H1 (cell line): ENCODE results near the gene NDUFS7. TPM values are rescaled to one million over a fixed set of nuclear protein-coding genes. Genes with fewer than 3 reads are reported as not detected.

Experiments used
- CTCF ChIA-PET: fragments of 300-600 bp; sonication (Branson Sonifier 250); formaldehyde crosslinking; loops from one replicate; lab custom pipeline; 2021; ENCODE audit not compliant: partially characterized antibody; lab: Charles Lee
- POLR2A ChIA-PET: fragments of 300-600 bp; sonication (Branson Sonifier 250); formaldehyde crosslinking; loops from one replicate; lab custom pipeline; 2021; ENCODE audit warnings: inconsistent platforms; ENCODE audit not compliant: partially characterized antibody; lab: Charles Lee
- DNase-seq, 2 experiments: peaks; one replicate each; pipeline versions ENCODE4 v3.0.0 to v3.0.0-alpha.2; 2010 to 2022; ENCODE audit warnings: low spot score in 2 of 2, low read depth in 1 of 2, mixed read lengths in 1 of 2
- FAIRE-seq: peaks from 2 replicates; lab custom pipeline; 2011; peaks lifted over from hg19 to GRCh38; lab: Jason Lieb, UNC
- H2AFZ ChIP-seq: 2 replicates; pipeline ENCODE4 v1.8.1; 2012; ENCODE audit warnings: low read length, inconsistent platforms
- H2AK5ac ChIP-seq: 2 replicates; pipeline ENCODE4 v1.6.1; 2013; ENCODE audit warnings: low read depth, low read length
- H2BK120ac ChIP-seq: replicated peaks from 2 replicates; pipeline ENCODE3; 2013; ENCODE audit warnings: low read depth, low read length, inconsistent platforms
- H2BK12ac ChIP-seq: 2 replicates; pipeline ENCODE4 v1.6.1; 2013; ENCODE audit warnings: low read depth, low read length
- H2BK15ac ChIP-seq: 2 replicates; pipeline ENCODE4 v1.6.1; 2013; ENCODE audit warnings: low read length
- H2BK20ac ChIP-seq: 2 replicates; pipeline ENCODE4 v1.6.1; 2013; ENCODE audit warnings: low read length
- H2BK5ac ChIP-seq: 2 replicates; pipeline ENCODE4 v1.6.1; 2013; ENCODE audit warnings: low read depth, low read length
- H3K14ac ChIP-seq: 2 replicates; pipeline ENCODE4 v1.6.1; 2013; ENCODE audit warnings: inconsistent platforms; ENCODE audit not compliant: insufficient read length
- H3K18ac ChIP-seq: 2 replicates; pipeline ENCODE4 v1.6.1; 2013; ENCODE audit warnings: low read length; ENCODE audit errors: extremely low read depth
- H3K23ac ChIP-seq: 2 replicates; pipeline ENCODE4 v1.6.1; 2013; ENCODE audit warnings: inconsistent platforms; ENCODE audit not compliant: insufficient read length
- H3K23me2 ChIP-seq: 2 replicates; pipeline ENCODE4 v1.6.1; 2013; ENCODE audit warnings: low read depth, low read length
- H3K27ac ChIP-seq: 2 replicates; pipeline ENCODE4 v1.6.1; 2011; ENCODE audit warnings: low read depth, low read length, inconsistent platforms
- H3K27me3 ChIP-seq, 4 experiments: replicated peaks in 1 of 4; 1 replicate in 1 of 4; 2 replicates in 3 of 4; pipeline versions ENCODE4 v1.6.1 to v1.8.1; 2011 to 2013; ENCODE audit warnings: low read length in 3 of 4, mild to moderate bottlenecking in 3 of 4, inconsistent platforms in 2 of 4, mixed read lengths in 2 of 4, moderate library complexity in 1 of 4; ENCODE audit not compliant: control insufficient read depth in 3 of 4, insufficient read depth in 3 of 4; ENCODE audit errors: extremely low read depth in 1 of 4
- H3K36me3 ChIP-seq, 4 experiments: 2 replicates each; pipeline versions ENCODE4 v1.6.1 to v1.8.1; 2011 to 2013; ENCODE audit warnings: mild to moderate bottlenecking in 4 of 4, low read length in 3 of 4, moderate library complexity in 2 of 4, control low read depth in 1 of 4, inconsistent platforms in 1 of 4; ENCODE audit not compliant: insufficient read depth in 4 of 4, control insufficient read depth in 2 of 4
- H3K4ac ChIP-seq: replicated peaks from 2 replicates; pipeline ENCODE3; 2013; ENCODE audit warnings: low read length, low read depth, mixed read lengths, inconsistent platforms; ENCODE audit not compliant: insufficient read length
- H3K4me1 ChIP-seq, 4 experiments: replicated peaks in 1 of 4; 1 replicate in 1 of 4; 2 replicates in 3 of 4; pipeline versions ENCODE4 v1.6.1 to v1.8.1; 2011 to 2013; ENCODE audit warnings: low read length in 3 of 4, inconsistent platforms in 2 of 4, mixed read lengths in 1 of 4; ENCODE audit not compliant: insufficient read depth in 4 of 4, control insufficient read depth in 3 of 4
- H3K4me2 ChIP-seq, 2 experiments: 2 replicates each; pipeline versions ENCODE4 v1.6.1 to v1.8.1; 2011 to 2013; ENCODE audit warnings: low read depth in 2 of 2, low read length in 2 of 2, control low read depth in 1 of 2, inconsistent platforms in 1 of 2, mild to moderate bottlenecking in 1 of 2; ENCODE audit not compliant: insufficient read depth in 1 of 2
- H3K4me3 ChIP-seq, 4 experiments: fragments of 200-600, 300-600 bp in 1 of 4; sonication (generic), shearing (Covaris generic), sonication (Bioruptor Twin) in 1 of 4; 2 replicates each; pipeline versions ENCODE4 v1.5.1 to v1.8.1; 2011 to 2016; ENCODE audit warnings: low read length in 4 of 4, low read depth in 3 of 4, control low read depth in 2 of 4, inconsistent platforms in 2 of 4, mild to moderate bottlenecking in 2 of 4, mixed read lengths in 1 of 4, moderate library complexity in 1 of 4; ENCODE audit not compliant: insufficient read depth in 2 of 4; ENCODE audit errors: extremely low read depth in 1 of 4
- H3K56ac ChIP-seq: replicated peaks from 2 replicates; pipeline ENCODE3; 2013; ENCODE audit warnings: low read depth, mild to moderate bottlenecking, mixed read lengths, low read length, inconsistent platforms; ENCODE audit not compliant: insufficient read length
- H3K79me1 ChIP-seq: 2 replicates; pipeline ENCODE4 v1.6.1; 2013; ENCODE audit warnings: low read depth, low read length, control low read depth
- H3K79me2 ChIP-seq, 2 experiments: 2 replicates each; pipeline versions ENCODE4 v1.6.1 to v1.8.1; 2012 to 2013; ENCODE audit warnings: low read length in 2 of 2, mild to moderate bottlenecking in 2 of 2, inconsistent platforms in 1 of 2; ENCODE audit not compliant: insufficient read depth in 2 of 2, control insufficient read depth in 1 of 2
- H3K9ac ChIP-seq, 4 experiments: replicated peaks in 1 of 4; 1 replicate in 1 of 4; 2 replicates in 3 of 4; pipeline versions ENCODE4 v1.6.1 to v1.8.1; 2011 to 2013; ENCODE audit warnings: low read depth in 3 of 4, low read length in 3 of 4, control low read depth in 2 of 4, mild to moderate bottlenecking in 2 of 4, moderate library complexity in 2 of 4, inconsistent platforms in 1 of 4; ENCODE audit errors: extremely low read depth in 1 of 4
- H3K9me3 ChIP-seq, 2 experiments: 2 replicates each; pipeline versions ENCODE4 v1.6.1 to v1.8.1; 2012 to 2013; ENCODE audit warnings: mild to moderate bottlenecking in 2 of 2, moderate library complexity in 2 of 2, control low read depth in 1 of 2, inconsistent platforms in 1 of 2, low read depth in 1 of 2, low read length in 1 of 2, mixed read lengths in 1 of 2; ENCODE audit not compliant: insufficient read depth in 2 of 2
- H4K20me1 ChIP-seq, 2 experiments: replicated peaks in 1 of 2; 2 replicates each; pipeline versions ENCODE3 to v1.8.1; 2011 to 2013; ENCODE audit warnings: inconsistent platforms in 2 of 2, low read length in 2 of 2, mild to moderate bottlenecking in 1 of 2; ENCODE audit not compliant: insufficient read depth in 2 of 2, control insufficient read depth in 1 of 2
- H4K5ac ChIP-seq: 2 replicates; pipeline ENCODE4 v1.6.1; 2013; ENCODE audit warnings: low read length, low read depth, mixed read lengths, inconsistent platforms; ENCODE audit not compliant: insufficient read length
- H4K8ac ChIP-seq: 2 replicates; pipeline ENCODE4 v1.8.0; 2013; ENCODE audit warnings: mild to moderate bottlenecking, moderate library complexity, low read length, inconsistent platforms; ENCODE audit not compliant: insufficient read depth; ENCODE audit errors: extremely low read depth
- H4K91ac ChIP-seq: replicated peaks from 2 replicates; pipeline ENCODE3; 2013; ENCODE audit warnings: low read length, mixed read lengths, inconsistent platforms; ENCODE audit not compliant: insufficient read length
- ASH2L ChIP-seq: fragments of 200-600, 300-600 bp; sonication (generic); IDR thresholded peaks from one replicate; pipeline ENCODE4 v1.7.1; 2017; ENCODE audit warnings: low read length
- ATF3 ChIP-seq: IDR thresholded peaks from 2 replicates; pipeline ENCODE4 v1.6.1; 2011; ENCODE audit warnings: low read depth, mild to moderate bottlenecking, low read length; ENCODE audit not compliant: insufficient read depth
- CHD2 ChIP-seq: IDR thresholded peaks from 2 replicates; pipeline ENCODE4 v1.6.1; 2012; ENCODE audit warnings: low read length, improper control_type of control experiment
- CTBP2 ChIP-seq: IDR thresholded peaks from 2 replicates; pipeline ENCODE4 v1.7.0; 2011; ENCODE audit warnings: borderline replicate concordance, mild to moderate bottlenecking, moderate library complexity, mixed read lengths, low read length; ENCODE audit not compliant: insufficient read depth, insufficient read length
- JUND ChIP-seq: IDR thresholded peaks from 2 replicates; pipeline ENCODE4 v1.6.1; 2011; ENCODE audit warnings: mild to moderate bottlenecking, improper control_type of control experiment, low read length
- SIRT6 ChIP-seq: IDR thresholded peaks from one replicate; pipeline ENCODE4 v1.7.1; 2012; ENCODE audit warnings: low read length, inconsistent platforms
- SIX5 ChIP-seq: IDR thresholded peaks from 2 replicates; pipeline ENCODE4 v1.6.1; 2011; ENCODE audit warnings: mild to moderate bottlenecking, low read depth, low read length
- SUZ12 ChIP-seq: fragments of 200-600 bp; sonication (generic); IDR thresholded peaks from 2 replicates; pipeline ENCODE4 v1.6.1; 2012; ENCODE audit warnings: mild to moderate bottlenecking, inconsistent platforms, low read length, moderate library complexity, mixed read lengths
- TAF7 ChIP-seq: optimal IDR thresholded peaks from 2 replicates; pipeline ENCODE3; 2011; ENCODE audit warnings: low read depth, mild to moderate bottlenecking, inconsistent platforms, low read length, moderate library complexity, borderline replicate concordance
- TCF12 ChIP-seq: IDR thresholded peaks from 2 replicates; pipeline ENCODE4 v1.6.1; 2011; ENCODE audit warnings: low read depth, mild to moderate bottlenecking, low read length
- TEAD4 ChIP-seq: IDR thresholded peaks from 2 replicates; pipeline ENCODE4 v1.6.1; 2012; ENCODE audit warnings: low read depth, low read length, inconsistent platforms, mixed read lengths
- WGBS, 2 experiments: shearing (Covaris generic) in 1 of 2; methylation state at CpG; one replicate each; pipeline versions ENCODE4 v1.1.6 to v1.1.7; 2013 to 2015; ENCODE audit warnings: low lambda C conversion rate in 2 of 2, mixed read lengths in 2 of 2, inconsistent platforms in 1 of 2, low coverage in 1 of 2, missing lambda C conversion rate in 1 of 2; ENCODE audit not compliant: insufficient replicate concordance in 2 of 2, insufficient coverage in 1 of 2, insufficient read length in 1 of 2; ENCODE audit errors: extremely low coverage in 1 of 2, missing lambda C conversion rate in 1 of 2; 5-methylcytosine and 5-hydroxymethylcytosine counted together
- polyA plus RNA-seq, 7 experiments: library from polyadenylated mRNA; depleted of rRNA in 3 of 7; stranded (reverse) in 5 of 7; unstranded in 2 of 7; fragments of >200 nt in 5 of 7; fragments of 200-250 nt in 2 of 7; gene quantifications; 1 replicate in 5 of 7; 2 replicates in 1 of 7; 4 replicates in 1 of 7; pipeline versions ENCODE4 v1.2.1 to v1.2.3, GENCODE V29; 2011 to 2013; ENCODE audit warnings: missing spikeins in 2 of 7, mixed read lengths in 2 of 7
- total RNA-seq: library from RNA; stranded (reverse); fragmentation: NEBNext Ultra II Directional; extraction: Animal tissue kit (Norgen Biotek cat#: 25700); gene quantifications from 2 replicates; pipeline ENCODE4 v1.2.1, GENCODE V29; 2021

NDUFS7 gene
- total and polyA plus RNA-seq, 2 of the 8 experiments (the other 6 are each of a cell fraction or from before 2014, with no cell fraction given) = 78.1 to 309 TPM

GRCh38 chr19:1384478-1385110, 887 bp downstream of the NDUFS7 start:
- Histone ChIP-seq H4K8ac (peak overlapping the region; percentile 95; the same call in 1 of the 2 replicates), H3K79me2 (peaks cover 0 to 4% of the 10 kb centered on the region in 2 experiments; a peak in 1 of 4 replicates), H3K4ac (no peak overlapping the region), H3K36me3 (peaks cover 0 to 9% (median 8%) of the 10 kb centered on the region in 4 experiments; a peak in 6 of 8 replicates), H3K23me2 (peaks cover 6% of the 10 kb centered on the region; the same call in 1 of the 2 replicates), H3K79me1 (0 out of 2 replicates have a peak, but pooled peaks cover 9% of the 10 kb centered on the region), H3K4me3 (peak overlapping the region; percentile 67 to 91 (median 88)), H2AFZ (no peak overlapping the region), H3K56ac (no peak overlapping the region), H3K4me2 (peak overlapping the region; percentile 81 to 93), H3K27me3 (no peaks in the 10 kb centered on the region), H3K14ac (no peak overlapping the region), H4K5ac (no peak overlapping the region), H3K23ac (no peak overlapping the region), H2BK15ac (no peak overlapping the region), H2BK5ac (no peak overlapping the region), H3K27ac (no peak overlapping the region), H4K20me1 (peaks cover 2 to 18% of the 10 kb centered on the region in 2 experiments), H3K4me1 (peaks cover 0 to 7% (median 3%) of the 10 kb centered on the region in 4 experiments; a peak in 3 of 7 replicates), H2BK12ac (no peak overlapping the region), H3K18ac (no peak overlapping the region), H2BK20ac (no peak overlapping the region), H3K9me3 (no peaks in the 10 kb centered on the region; a peak in 1 of 4 replicates), H3K9ac (peak overlapping the region in 3 of 4 experiments; percentile 3 to 81 (median 81); a peak in 5 of 7 replicates), H2AK5ac (no peak overlapping the region), H4K91ac (no peak overlapping the region), H2BK120ac (no peak overlapping the region)
- WGBS, 2 experiments = 68% methylated on average over 17 of the region's 17 CpGs; no CpG with 5 or more reads in 1 of the 2 experiments
- CTCF ChIA-PET = interaction anchor here (1.1 kb wide), 1 partner anchor 105 kb away, joined by 3 read pairs; no protein-coding TSS in a partner anchor
- TF ChIP-seq TCF12 (no peak), TEAD4 (no peak), CHD2 (no peak), SIX5 (no peak), ASH2L (no peak), CTBP2 (no peak), JUND (no peak), TAF7 (no peak), SIRT6 (no peak), SUZ12 (no peak), ATF3 (no peak)
- POLR2A ChIA-PET = interaction anchor here (2.2 kb wide), 1 partner anchor 10 kb away, joined by 7 read pairs; no protein-coding TSS in a partner anchor
- no peak for FAIRE-seq
- no peak for DNase-seq
